ENCODE results near the gene SDHAF3.
"Not testable (repeated sequence)": the region's sequence is repeated elsewhere in the genome, so short reads cannot be mapped to it uniquely, and the experiment has no call there.

SDHAF3 gene

GRCh38 chr7:97149843-97150242 is 32.3 kb downstream of the SDHAF3 start:
- DNase-seq (ENCODE audit: low read depth): no peak
- TF ChIP-seq POLR2A (IDR thresholded peaks at IDR 0.05; ENCODE audit: extremely low read depth, insufficient read length) (no peak), MAX (IDR thresholded peaks at IDR 0.05; ENCODE audit: low read depth, low read length) (no peak), MYC (IDR thresholded peaks at IDR 0.05; ENCODE audit: low read depth, low read length) (no peak), CTCF (IDR thresholded peaks at IDR 0.05; ENCODE audit: low read depth, low read length) (no peak)
- H3K4me3 ChIP-seq (ENCODE audit: low read depth, low read length): no peak overlapping the region

GRCh38 chr7:97155897-97156418 is 38.5 kb downstream of the SDHAF3 start:
- DNase-seq (ENCODE audit: low read depth): no peak
- H3K4me3 ChIP-seq (ENCODE audit: low read depth, low read length): no peak overlapping the region
- TF ChIP-seq MYC (IDR thresholded peaks at IDR 0.05; ENCODE audit: low read depth, low read length) (no peak), POLR2A (IDR thresholded peaks at IDR 0.05; ENCODE audit: extremely low read depth, insufficient read length) (no peak), CTCF (IDR thresholded peaks at IDR 0.05; ENCODE audit: low read depth, low read length) (no peak), MAX (IDR thresholded peaks at IDR 0.05; ENCODE audit: low read depth, low read length) (no peak)

- not testable (repeated sequence) for H3K4me3 ChIP-seq (ENCODE audit: low read depth, low read length); DNase-seq (ENCODE audit: low read depth)
These were observed 42.5 kb downstream of the SDHAF3 start for GRCh38 chr7:97159984-97160383.

GRCh38 chr7:97161609-97162008 is 44.1 kb downstream of the SDHAF3 start:
- not testable (repeated sequence) for DNase-seq (ENCODE audit: low read depth); H3K4me3 ChIP-seq (ENCODE audit: low read depth, low read length)

- TF ChIP-seq MAX (IDR thresholded peaks at IDR 0.05; ENCODE audit: low read depth, low read length) (no peak), POLR2A (IDR thresholded peaks at IDR 0.05; ENCODE audit: extremely low read depth, insufficient read length) (no peak), MYC (IDR thresholded peaks at IDR 0.05; ENCODE audit: low read depth, low read length) (no peak), CTCF (IDR thresholded peaks at IDR 0.05; ENCODE audit: low read depth, low read length) (no peak)
- H3K4me3 ChIP-seq (ENCODE audit: low read depth, low read length): no peak overlapping the region
- DNase-seq (ENCODE audit: low read depth): no peak
These were observed 48.8 kb downstream of the SDHAF3 start for GRCh38 chr7:97166308-97166707.

- H3K4me3 ChIP-seq (ENCODE audit: low read depth, low read length): no peak overlapping the region
- TF ChIP-seq POLR2A (IDR thresholded peaks at IDR 0.05; ENCODE audit: extremely low read depth, insufficient read length) (no peak), MAX (IDR thresholded peaks at IDR 0.05; ENCODE audit: low read depth, low read length) (no peak), CTCF (IDR thresholded peaks at IDR 0.05; ENCODE audit: low read depth, low read length) (no peak), MYC (IDR thresholded peaks at IDR 0.05; ENCODE audit: low read depth, low read length) (no peak)
- DNase-seq (ENCODE audit: low read depth): no peak
These were observed 49.7 kb downstream of the SDHAF3 start for GRCh38 chr7:97167176-97167575.

GRCh38 chr7:97167749-97168148 is 50.3 kb downstream of the SDHAF3 start:
- DNase-seq (ENCODE audit: low read depth): no peak
- TF ChIP-seq MAX (IDR thresholded peaks at IDR 0.05; ENCODE audit: low read depth, low read length) (no peak), MYC (IDR thresholded peaks at IDR 0.05; ENCODE audit: low read depth, low read length) (no peak)
- no peak overlapping the region for H3K4me3 ChIP-seq (ENCODE audit: low read depth, low read length)
